Sigmoid colon (tissue), 7 donors: ENCODE measurements around the gene RYR3. TPM values are rescaled to one million over a fixed set of nuclear protein-coding genes. Genes with fewer than 3 reads are reported as not detected.

Source experiments
- DNase-seq: peaks from one replicate; pipeline ENCODE4 v3.0.0-alpha.2; 2019
- H3K27ac ChIP-seq, 4 donors: fragments of 200-600 bp; sonication (generic); one replicate each; pipeline ENCODE4 v1.5.1; 2016 to 2019; ENCODE audit warnings: mild to moderate bottlenecking in 1 of 4
- H3K27me3 ChIP-seq, 3 donors: fragments of 200-600 bp; sonication (generic); one replicate each; pipeline ENCODE4 v1.5.1; 2019; ENCODE audit warnings: mild to moderate bottlenecking in 1 of 3
- H3K36me3 ChIP-seq, 4 donors: fragments of 200-600 bp; sonication (generic); one replicate each; pipeline ENCODE4 v1.5.1; 2016 to 2019
- H3K4me1 ChIP-seq, 4 donors: fragments of 200-600 bp; sonication (generic); one replicate each; pipeline ENCODE4 v1.5.1; 2017 to 2019
- H3K4me3 ChIP-seq, 4 donors: fragments of 200-600 bp; sonication (generic); one replicate each; pipeline ENCODE4 v1.5.1; 2017 to 2019; ENCODE audit warnings: mild to moderate bottlenecking in 2 of 4, moderate library complexity in 1 of 4
- H3K9me3 ChIP-seq, 4 donors: fragments of 200-600 bp in 3 of 4; sonication (generic) in 3 of 4; one replicate each; pipeline versions ENCODE4 v1.5.1 to v1.6.1; 2013 to 2019
- CTCF ChIP-seq, 4 experiments: fragments of 450-650 bp in 3 of 4; fragments of 200-600 bp in 1 of 4; IDR thresholded peaks; one replicate each; pipeline ENCODE4 v1.5.1; 2016 to 2019; ENCODE audit warnings: antibody characterized with exemption in 4 of 4, mild to moderate bottlenecking in 3 of 4, moderate library complexity in 2 of 4
- EP300 ChIP-seq, 4 donors: sonication (generic); formaldehyde crosslinking; IDR thresholded peaks; one replicate each; pipeline ENCODE4 v1.6.1; 2017; ENCODE audit warnings: antibody characterized with exemption in 4 of 4
- POLR2A ChIP-seq, 2 donors: fragments of 450-650 bp; IDR thresholded peaks; one replicate each; pipeline ENCODE4 v1.6.1; 2016; ENCODE audit warnings: antibody characterized with exemption in 2 of 2, mild to moderate bottlenecking in 2 of 2, moderate library complexity in 2 of 2
- POLR2AphosphoS5 ChIP-seq, 4 donors: sonication (generic); formaldehyde crosslinking; IDR thresholded peaks; one replicate each; pipeline ENCODE4 v1.6.1; 2017; ENCODE audit warnings: antibody characterized with exemption in 4 of 4
- WGBS, 2 donors: extraction: QIAGEN DNeasy Blood & Tissue Kit; methylation state at CpG; one replicate each; pipeline ENCODE4 v1.1.7; 2013; 5-methylcytosine and 5-hydroxymethylcytosine counted together
- intact Hi-C: fragments of 100-400 bp; cut with DNase I; formaldehyde crosslinking; loops from one replicate; pipeline ENCODE4 v1.15.1; 2023
- polyA plus RNA-seq, 3 donors: library from polyadenylated mRNA; stranded (reverse); fragments of 200-250 nt; gene quantifications; one replicate each; pipeline ENCODE4 v1.2.3, GENCODE V29; 2013
- total RNA-seq, 4 donors: library from RNA; depleted of rRNA; stranded (reverse); fragments of >200 nt; gene quantifications; one replicate each; pipeline ENCODE4 v1.1.0, GENCODE V29; 2016
- donor health status: healthy with polysubstance abuse.
- donor health status: Bipolar disorder and iron deficiency.
- donor health status: healthy.

The RYR3 gene
- total and polyA plus RNA-seq, 7 donors, result 0.38 to 29.1 (median 10.5) TPM; not detected in 1

GRCh38 chr15:33664947-33665346, 354.2 kb downstream of the RYR3 start:
- no peak for DNase-seq
- Histone ChIP-seq H3K9me3 (no peaks in the 10 kb centered on the region), H3K27ac (no peak overlapping the region), H3K27me3 (no peaks in the 10 kb centered on the region), H3K4me3 (no peak overlapping the region), H3K36me3 (peaks cover 0 to 33% (median 0%) of the 10 kb centered on the region in 4 donors), H3K4me1 (no peaks in the 10 kb centered on the region)
- intact Hi-C loops, result no loop called here
- WGBS, 2 donors, result 91 to 92% methylated on average over 2 of the region's 2 CpGs
- TF ChIP-seq CTCF (IDR thresholded peaks at IDR 0.05) (no peak), POLR2A (IDR thresholded peaks at IDR 0.05) (no peak), EP300 (IDR thresholded peaks at IDR 0.05) (no peak), POLR2AphosphoS5 (IDR thresholded peaks at IDR 0.05) (no peak)

GRCh38 chr15:33670567-33670966, 359.8 kb downstream of the RYR3 start:
- 53 to 54% methylated on average over 3 of the region's 3 CpGs for WGBS, 2 donors
- Histone ChIP-seq H3K9me3 (no peaks in the 10 kb centered on the region), H3K4me1 (no peaks in the 10 kb centered on the region), H3K4me3 (no peak overlapping the region), H3K27me3 (no peaks in the 10 kb centered on the region), H3K27ac (no peak overlapping the region), H3K36me3 (peaks cover 0 to 28% (median 0%) of the 10 kb centered on the region in 4 donors)
- intact Hi-C loops, result no loop called here
- TF ChIP-seq CTCF (IDR thresholded peaks at IDR 0.05) (no peak), POLR2A (IDR thresholded peaks at IDR 0.05) (no peak), POLR2AphosphoS5 (IDR thresholded peaks at IDR 0.05) (no peak), EP300 (IDR thresholded peaks at IDR 0.05) (no peak)
- no peak for DNase-seq

GRCh38 chr15:33671456-33671855, 360.7 kb downstream of the RYR3 start:
- H3K4me1 ChIP-seq, result no peaks in the 10 kb centered on the region
- DNase-seq, result no peak
- no peaks in the 10 kb centered on the region for H3K9me3 ChIP-seq
- no peak overlapping the region for H3K27ac ChIP-seq
- H3K27me3 ChIP-seq, result no peaks in the 10 kb centered on the region
- WGBS, 2 donors, result 66% methylated on average over 5 of the region's 5 CpGs
- no peak overlapping the region for H3K4me3 ChIP-seq
- TF ChIP-seq POLR2A (IDR thresholded peaks at IDR 0.05), result no peak
- no peak for TF ChIP-seq POLR2AphosphoS5 (IDR thresholded peaks at IDR 0.05)
- TF ChIP-seq CTCF (IDR thresholded peaks at IDR 0.05), result no peak
- TF ChIP-seq EP300 (IDR thresholded peaks at IDR 0.05), result no peak
- intact Hi-C loops, result no loop called here
- H3K36me3 ChIP-seq, result peaks cover 0 to 28% (median 0%) of the 10 kb centered on the region in 4 donors

- H3K36me3 ChIP-seq, result peaks cover 0 to 25% (median 0%) of the 10 kb centered on the region in 4 donors
- 21 to 38% methylated on average over 4 of the region's 4 CpGs for WGBS, 2 donors
- no peak overlapping the region for H3K4me3 ChIP-seq
- no peak for TF ChIP-seq POLR2A (IDR thresholded peaks at IDR 0.05)
- no peak for TF ChIP-seq CTCF (IDR thresholded peaks at IDR 0.05)
- TF ChIP-seq EP300 (IDR thresholded peaks at IDR 0.05), result no peak
- no peak for TF ChIP-seq POLR2AphosphoS5 (IDR thresholded peaks at IDR 0.05)
- H3K4me1 ChIP-seq, result no peaks in the 10 kb centered on the region
- DNase-seq, result no peak
- H3K27me3 ChIP-seq, result no peaks in the 10 kb centered on the region
- no peaks in the 10 kb centered on the region for H3K9me3 ChIP-seq
- intact Hi-C loops, result no loop called here
- H3K27ac ChIP-seq, result no peak overlapping the region
Measured at GRCh38 chr15:33675246-33675645, 364.5 kb downstream of the RYR3 start.

- H3K27ac ChIP-seq, result no peak overlapping the region
- H3K36me3 ChIP-seq, result peaks cover 0 to 14% (median 0%) of the 10 kb centered on the region in 4 donors
- H3K4me3 ChIP-seq, result no peak overlapping the region
- no peaks in the 10 kb centered on the region for H3K4me1 ChIP-seq
- no peaks in the 10 kb centered on the region for H3K9me3 ChIP-seq
- TF ChIP-seq POLR2A (IDR thresholded peaks at IDR 0.05) (no peak), CTCF (IDR thresholded peaks at IDR 0.05) (no peak), EP300 (IDR thresholded peaks at IDR 0.05) (no peak), POLR2AphosphoS5 (IDR thresholded peaks at IDR 0.05) (no peak)
- intact Hi-C loops, result no loop called here
- H3K27me3 ChIP-seq, result no peaks in the 10 kb centered on the region
- no peak for DNase-seq
- WGBS, 2 donors, result 77 to 88% methylated on average over 8 of the region's 8 CpGs
Measured at GRCh38 chr15:33677238-33677830, 366.6 kb downstream of the RYR3 start.
